Uterus (tissue), 2 donors: Measurements from ENCODE around the gene AGPAT1.

ENCODE experiments used
- POLR2A ChIP-seq, 2 donors: fragments of 450-650 bp; IDR thresholded peaks; one replicate each; pipeline ENCODE4 v1.6.1; 2016; ENCODE audit warnings: antibody characterized with exemption in 2 of 2, mild to moderate bottlenecking in 1 of 2, moderate library complexity in 1 of 2
- TF ChIP-seq, protein P1 (sequence below), 4 experiments: fragments of 200-600 bp in 2 of 4; fragments of 450-650 bp in 2 of 4; sonication (generic) in 2 of 4; IDR thresholded peaks; one replicate each; pipeline ENCODE4 v1.5.1; 2016 to 2019; ENCODE audit warnings: antibody characterized with exemption in 4 of 4, mild to moderate bottlenecking in 2 of 4, moderate library complexity in 1 of 4

DNA sequence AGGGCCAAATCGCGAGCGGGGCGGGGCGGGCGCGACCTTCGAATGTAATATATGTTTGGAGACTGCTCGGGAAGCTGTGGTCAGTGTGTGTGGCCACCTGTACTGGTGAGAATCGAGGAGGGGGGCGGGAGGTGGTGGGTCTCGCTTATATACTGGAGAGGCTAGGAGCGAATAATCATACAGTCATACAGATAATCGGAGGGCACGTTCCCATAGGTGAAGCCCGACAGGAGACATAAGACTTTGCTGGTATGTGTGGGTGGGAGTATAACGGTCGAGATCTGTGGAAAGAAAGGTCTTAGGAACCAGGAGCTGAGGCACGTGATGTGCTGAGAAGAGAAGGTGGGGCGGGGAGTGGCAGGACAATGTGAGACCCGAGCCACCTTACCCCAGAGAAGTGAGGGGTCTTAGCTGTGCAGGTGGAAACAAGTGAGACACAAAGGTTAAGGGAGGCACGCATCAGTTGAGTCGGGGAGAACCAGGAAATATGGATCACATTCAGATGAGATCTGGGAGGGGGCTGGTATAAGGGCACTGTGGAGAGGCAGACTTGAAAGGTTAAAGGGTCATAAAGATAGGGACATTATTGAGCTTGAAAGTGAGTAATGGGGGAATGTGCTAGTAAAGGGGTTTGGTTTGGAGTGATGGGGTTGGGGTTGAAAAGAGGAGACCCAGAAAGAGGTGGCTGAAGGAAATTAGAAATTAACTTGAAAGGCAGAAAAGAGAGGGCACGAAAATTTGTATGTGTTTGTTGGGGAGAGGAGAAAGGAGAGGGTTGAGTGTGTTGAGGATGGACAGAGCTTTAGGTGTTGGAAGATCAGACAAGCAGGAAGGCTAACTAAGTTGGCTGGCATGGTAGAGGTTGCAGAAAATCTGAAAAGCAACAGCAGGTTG is 2.9 kb upstream of the AGPAT1 start:
- TF ChIP-seq POLR2A (IDR thresholded peaks at IDR 0.05): no peak
- TF ChIP-seq, protein P1, sequence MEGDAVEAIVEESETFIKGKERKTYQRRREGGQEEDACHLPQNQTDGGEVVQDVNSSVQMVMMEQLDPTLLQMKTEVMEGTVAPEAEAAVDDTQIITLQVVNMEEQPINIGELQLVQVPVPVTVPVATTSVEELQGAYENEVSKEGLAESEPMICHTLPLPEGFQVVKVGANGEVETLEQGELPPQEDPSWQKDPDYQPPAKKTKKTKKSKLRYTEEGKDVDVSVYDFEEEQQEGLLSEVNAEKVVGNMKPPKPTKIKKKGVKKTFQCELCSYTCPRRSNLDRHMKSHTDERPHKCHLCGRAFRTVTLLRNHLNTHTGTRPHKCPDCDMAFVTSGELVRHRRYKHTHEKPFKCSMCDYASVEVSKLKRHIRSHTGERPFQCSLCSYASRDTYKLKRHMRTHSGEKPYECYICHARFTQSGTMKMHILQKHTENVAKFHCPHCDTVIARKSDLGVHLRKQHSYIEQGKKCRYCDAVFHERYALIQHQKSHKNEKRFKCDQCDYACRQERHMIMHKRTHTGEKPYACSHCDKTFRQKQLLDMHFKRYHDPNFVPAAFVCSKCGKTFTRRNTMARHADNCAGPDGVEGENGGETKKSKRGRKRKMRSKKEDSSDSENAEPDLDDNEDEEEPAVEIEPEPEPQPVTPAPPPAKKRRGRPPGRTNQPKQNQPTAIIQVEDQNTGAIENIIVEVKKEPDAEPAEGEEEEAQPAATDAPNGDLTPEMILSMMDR (IDR thresholded peaks at IDR 0.05): no peak
